Kidney epithelial cell (primary cell): ENCODE results near the gene ZCCHC13. TPM values are rescaled to one million over a fixed set of nuclear protein-coding genes. Genes with fewer than 3 reads are reported as not detected.

Experiments
- DNase-seq: peaks from one replicate; pipeline ENCODE4 v3.0.0-alpha.2; 2010; ENCODE audit warnings: low read depth
- H3K27me3 ChIP-seq: 2 replicates; pipeline ENCODE4 v1.6.0; 2011; ENCODE audit warnings: low read length; ENCODE audit not compliant: control insufficient read depth, insufficient read depth
- H3K36me3 ChIP-seq: 2 replicates; pipeline ENCODE4 v1.5.1; 2011; ENCODE audit warnings: low read length; ENCODE audit not compliant: control insufficient read depth, insufficient read depth
- H3K4me3 ChIP-seq: 2 replicates; pipeline ENCODE4 v1.5.1; 2011; ENCODE audit warnings: low read depth, mild to moderate bottlenecking, control low read depth, low read length
- total RNA-seq: library from RNA; depleted of rRNA; stranded (reverse); fragments of >200 nt; gene quantifications from 2 replicates; pipeline ENCODE4 v1.2.3, GENCODE V29; 2015
- TF ChIP-seq, protein P1 (sequence below): IDR thresholded peaks from 2 replicates; pipeline ENCODE4 v1.5.1; 2011; ENCODE audit warnings: mild to moderate bottlenecking, moderate library complexity, low read length, control low read depth, inconsistent platforms; ENCODE audit not compliant: insufficient read depth, poor library complexity, severe bottlenecking

The ZCCHC13 gene
- total RNA-seq, 1 donor from 2014 or later = not detected

GRCh38 chrX:74274516-74274915 lies 29.5 kb upstream of the ZCCHC13 start:
- no peak for DNase-seq
- Histone ChIP-seq H3K4me3 (no peak overlapping the region), H3K27me3 (no peaks in the 10 kb centered on the region), H3K36me3 (peaks cover 2% of the 10 kb centered on the region)
- TF ChIP-seq, protein P1, sequence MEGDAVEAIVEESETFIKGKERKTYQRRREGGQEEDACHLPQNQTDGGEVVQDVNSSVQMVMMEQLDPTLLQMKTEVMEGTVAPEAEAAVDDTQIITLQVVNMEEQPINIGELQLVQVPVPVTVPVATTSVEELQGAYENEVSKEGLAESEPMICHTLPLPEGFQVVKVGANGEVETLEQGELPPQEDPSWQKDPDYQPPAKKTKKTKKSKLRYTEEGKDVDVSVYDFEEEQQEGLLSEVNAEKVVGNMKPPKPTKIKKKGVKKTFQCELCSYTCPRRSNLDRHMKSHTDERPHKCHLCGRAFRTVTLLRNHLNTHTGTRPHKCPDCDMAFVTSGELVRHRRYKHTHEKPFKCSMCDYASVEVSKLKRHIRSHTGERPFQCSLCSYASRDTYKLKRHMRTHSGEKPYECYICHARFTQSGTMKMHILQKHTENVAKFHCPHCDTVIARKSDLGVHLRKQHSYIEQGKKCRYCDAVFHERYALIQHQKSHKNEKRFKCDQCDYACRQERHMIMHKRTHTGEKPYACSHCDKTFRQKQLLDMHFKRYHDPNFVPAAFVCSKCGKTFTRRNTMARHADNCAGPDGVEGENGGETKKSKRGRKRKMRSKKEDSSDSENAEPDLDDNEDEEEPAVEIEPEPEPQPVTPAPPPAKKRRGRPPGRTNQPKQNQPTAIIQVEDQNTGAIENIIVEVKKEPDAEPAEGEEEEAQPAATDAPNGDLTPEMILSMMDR = no peak

GRCh38 chrX:74277320-74277719 lies 26.7 kb upstream of the ZCCHC13 start:
- no peaks in the 10 kb centered on the region for H3K27me3 ChIP-seq
- no peak overlapping the region for H3K4me3 ChIP-seq
- DNase-seq = no peak
- H3K36me3 ChIP-seq = peaks cover 2% of the 10 kb centered on the region
- TF ChIP-seq, protein P1 = no peak

DNA sequence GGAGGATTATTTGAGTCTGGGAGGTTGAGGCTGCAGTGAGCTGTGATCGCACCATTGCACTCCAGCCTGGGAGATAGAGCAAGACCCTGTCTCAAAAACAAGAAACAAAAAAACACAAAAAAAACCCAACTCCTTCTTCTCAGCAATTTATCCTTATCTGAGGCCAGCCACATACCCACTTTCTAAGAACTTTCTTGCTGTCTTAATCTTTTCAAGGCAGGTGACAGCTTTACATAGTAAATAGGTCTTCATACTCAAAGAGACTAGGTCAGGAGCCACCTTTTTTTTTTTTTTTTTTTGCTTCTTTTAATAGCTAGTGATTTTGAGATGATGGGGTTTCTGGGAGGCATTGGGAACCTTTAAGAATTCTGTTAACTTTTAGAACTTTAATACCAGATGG lies 26.1 kb upstream of the ZCCHC13 start:
- Histone ChIP-seq H3K27me3 (no peaks in the 10 kb centered on the region), H3K36me3 (peaks cover 2% of the 10 kb centered on the region), H3K4me3 (no peak overlapping the region)
- TF ChIP-seq, protein P1 = no peak
- no peak for DNase-seq

DNA sequence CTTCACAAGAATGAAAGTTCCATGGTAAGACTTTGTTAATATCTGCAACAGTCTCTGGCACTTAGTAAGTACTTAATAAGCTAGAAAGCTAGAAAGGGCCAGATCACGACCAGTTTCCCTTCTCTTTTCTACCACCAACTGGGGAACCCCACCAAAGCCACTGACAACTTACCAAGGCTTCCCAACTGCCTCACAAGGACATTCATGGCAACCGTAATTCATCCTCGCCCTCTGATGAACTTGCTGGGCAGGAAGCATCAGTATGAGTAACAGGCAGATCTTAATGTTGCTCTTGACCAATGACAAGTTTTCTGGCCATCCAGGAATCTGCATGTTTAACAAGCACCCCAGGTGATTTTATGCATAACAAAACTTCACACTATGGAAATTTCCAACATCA lies 23.2 kb upstream of the ZCCHC13 start:
- no peaks in the 10 kb centered on the region for H3K27me3 ChIP-seq
- TF ChIP-seq, protein P1 = no peak
- DNase-seq = no peak
- peaks cover 2% of the 10 kb centered on the region for H3K36me3 ChIP-seq
- H3K4me3 ChIP-seq = no peak overlapping the region

DNA sequence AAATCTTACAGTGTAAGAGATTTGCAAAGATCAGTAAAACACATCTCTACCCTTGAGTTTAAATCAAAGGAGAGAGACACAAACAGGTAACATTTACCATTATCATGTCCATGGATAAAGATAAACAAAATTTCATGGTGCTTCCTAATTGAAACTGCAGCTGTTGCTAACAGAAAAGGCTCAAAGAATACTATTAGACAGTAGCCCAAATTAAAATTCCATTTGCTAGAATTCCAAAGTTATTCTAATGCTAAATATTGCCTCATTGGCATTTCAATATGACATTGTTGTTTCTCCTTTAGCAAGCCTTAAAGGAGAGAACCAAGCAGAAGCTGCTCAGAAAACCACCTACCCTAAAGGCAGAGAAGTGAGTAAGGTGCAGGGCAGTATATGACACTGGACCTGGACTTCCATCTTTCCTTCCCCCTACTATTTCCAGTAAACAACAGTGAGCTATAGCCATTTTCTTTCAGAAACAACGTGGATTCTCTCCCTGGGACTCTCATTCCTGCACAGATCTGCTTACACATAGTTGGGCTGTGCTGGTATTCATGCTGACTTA lies 19.5 kb upstream of the ZCCHC13 start:
- Histone ChIP-seq H3K27me3 (no peaks in the 10 kb centered on the region), H3K4me3 (no peak overlapping the region), H3K36me3 (no peaks in the 10 kb centered on the region)
- TF ChIP-seq, protein P1 = no peak
- DNase-seq = no peak

GRCh38 chrX:74286950-74287740 lies 16.8 kb upstream of the ZCCHC13 start:
- Histone ChIP-seq H3K36me3 (no peaks in the 10 kb centered on the region), H3K4me3 (no peak overlapping the region), H3K27me3 (no peaks in the 10 kb centered on the region)
- no peak for DNase-seq
- TF ChIP-seq, protein P1 = no peak
